GM18907 (cell line): ENCODE measurements around the gene FMNL2.
A peak's percentile ranks its signal among the peaks of the same experiment; 100 is the strongest.

Experiments
- ATAC-seq: cut with Tn5 transposase; IDR thresholded peaks from one replicate; pipeline ENCODE4 v1.9.1; 2021; ENCODE audit warnings: mild to moderate bottlenecking, moderate library complexity; ENCODE audit not compliant: unreplicated experiment

The FMNL2 gene

DNA sequence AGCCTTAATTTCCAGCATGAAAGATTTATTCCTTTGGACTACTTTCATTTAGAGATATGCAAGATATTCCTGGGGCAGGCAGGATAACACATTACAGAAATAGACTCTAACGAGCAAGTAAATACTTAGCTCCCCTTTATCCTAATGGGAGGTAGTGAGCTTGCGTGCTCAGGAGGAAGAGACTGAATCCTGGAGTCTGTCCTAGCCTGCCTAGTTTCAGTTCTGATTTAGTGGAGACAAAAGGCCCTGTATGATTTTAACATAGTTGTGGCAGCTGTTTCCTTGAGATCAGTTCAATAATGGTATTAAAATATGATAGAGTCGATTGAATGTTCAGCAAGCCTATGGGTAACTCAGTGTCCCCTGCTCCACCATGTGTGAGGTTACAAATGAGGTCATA, 109.5 kb downstream of the FMNL2 start:
- no peak for ATAC-seq

DNA sequence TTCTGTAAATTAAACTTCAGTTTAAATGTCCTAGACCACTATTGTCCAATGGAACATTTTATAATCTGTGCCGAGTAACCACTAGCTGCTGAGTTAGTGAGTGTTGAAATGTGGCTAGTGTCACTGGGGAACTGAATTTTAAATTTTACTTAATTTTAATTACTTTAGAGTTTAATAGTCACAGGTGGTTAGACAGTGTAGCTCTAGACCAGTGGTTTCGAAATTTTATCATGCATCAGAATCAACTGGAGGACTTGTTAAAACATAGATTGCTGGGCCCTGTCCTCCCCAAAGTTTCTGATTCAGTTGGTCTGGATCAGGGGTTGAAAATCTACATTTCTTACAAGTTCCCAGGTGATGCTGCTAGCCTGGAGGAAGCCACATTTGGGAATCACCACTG, 110.4 kb downstream of the FMNL2 start:
- no peak for ATAC-seq

DNA sequence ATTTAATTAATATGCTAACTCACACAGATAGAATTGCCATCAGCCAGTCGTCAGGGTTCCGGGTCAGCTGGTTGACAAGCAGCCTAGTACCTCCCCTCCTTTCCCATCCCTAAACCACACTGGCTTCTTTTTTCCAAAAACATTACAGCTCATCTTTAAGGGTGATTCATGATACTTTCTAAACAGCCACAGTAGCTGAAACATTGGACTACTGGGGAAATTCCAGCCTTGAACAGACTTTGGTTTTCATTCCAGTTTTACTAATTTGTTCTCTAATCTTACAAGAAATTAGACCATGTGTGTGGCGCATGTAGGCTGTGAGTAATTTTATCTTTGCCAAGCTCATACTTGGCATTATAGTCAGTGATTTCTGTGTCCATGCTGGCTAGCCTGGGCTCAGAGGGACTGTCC, 110.8 kb downstream of the FMNL2 start:
- peak; percentile 61 for ATAC-seq

DNA sequence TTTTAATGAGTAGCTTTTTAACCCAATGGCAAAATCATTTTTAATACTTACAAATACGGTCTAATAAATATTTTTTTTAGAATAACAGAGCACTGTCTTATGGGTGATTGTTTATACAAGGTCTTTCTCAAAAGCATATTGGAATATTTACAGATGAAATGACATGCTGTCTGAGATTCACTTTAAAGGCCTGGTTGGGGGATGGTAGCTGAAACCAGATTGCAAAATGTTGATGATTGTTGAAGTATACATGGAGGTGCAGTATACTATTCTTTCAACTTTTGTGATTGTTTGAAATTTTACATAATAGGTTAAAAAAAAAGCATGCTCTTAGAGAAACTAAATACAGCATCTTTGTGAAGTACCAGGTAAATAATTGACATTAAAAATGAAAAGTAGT, 111.2 kb downstream of the FMNL2 start:
- ATAC-seq: no peak

GRCh38 chr2:152447897-152448296, 112.9 kb downstream of the FMNL2 start:
- ATAC-seq: no peak

GRCh38 chr2:152448606-152449005, 113.6 kb downstream of the FMNL2 start:
- no peak for ATAC-seq

GRCh38 chr2:152449578-152449977, 114.6 kb downstream of the FMNL2 start:
- no peak for ATAC-seq

DNA sequence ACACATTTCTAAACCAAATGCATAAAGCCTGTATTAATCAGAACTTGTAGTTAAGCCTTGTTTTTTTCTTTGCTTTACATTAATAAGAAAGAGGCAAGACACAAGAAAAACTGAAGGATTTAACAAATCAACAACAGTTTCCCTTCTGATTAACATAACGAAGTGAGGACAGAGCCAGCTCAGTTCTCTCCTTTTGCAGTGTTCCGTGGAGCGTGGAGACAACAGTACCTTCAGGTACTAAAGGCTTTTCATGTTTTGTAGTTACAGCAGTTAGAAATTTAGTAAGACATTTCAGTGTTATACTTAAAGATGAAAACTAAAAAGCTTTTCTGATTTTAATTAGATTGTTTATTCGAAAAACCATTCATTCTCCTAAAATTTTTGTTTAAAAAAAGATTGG, 115.2 kb downstream of the FMNL2 start:
- ATAC-seq: no peak

GRCh38 chr2:152452256-152452973, 117.4 kb downstream of the FMNL2 start:
- ATAC-seq: no peak

GRCh38 chr2:152453129-152453911, 118.3 kb downstream of the FMNL2 start:
- no peak for ATAC-seq

GRCh38 chr2:152454371-152454770, 119.4 kb downstream of the FMNL2 start:
- ATAC-seq: no peak

DNA sequence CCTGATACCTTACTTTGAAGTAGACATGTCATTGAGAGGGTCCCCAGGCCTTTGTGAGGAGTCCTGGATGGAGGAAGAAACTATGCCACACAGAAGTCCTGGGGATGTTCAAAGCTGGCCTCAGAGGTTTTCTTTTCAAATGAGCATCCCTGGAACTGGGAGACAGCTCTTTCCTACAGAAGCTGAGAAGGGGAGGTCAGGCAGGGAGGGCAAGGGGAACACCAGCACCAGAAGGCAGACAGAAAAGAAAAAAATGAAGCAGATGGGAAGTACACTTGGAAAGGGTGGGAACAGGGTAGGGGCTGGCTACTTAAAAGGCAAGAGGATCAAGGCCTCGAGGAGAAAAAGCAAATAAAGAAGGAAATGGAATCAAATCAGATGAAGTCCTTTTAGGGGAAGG, 120.0 kb downstream of the FMNL2 start:
- ATAC-seq: no peak

- no peak for ATAC-seq
Measured at GRCh38 chr2:152455738-152456137, 120.8 kb downstream of the FMNL2 start.

DNA sequence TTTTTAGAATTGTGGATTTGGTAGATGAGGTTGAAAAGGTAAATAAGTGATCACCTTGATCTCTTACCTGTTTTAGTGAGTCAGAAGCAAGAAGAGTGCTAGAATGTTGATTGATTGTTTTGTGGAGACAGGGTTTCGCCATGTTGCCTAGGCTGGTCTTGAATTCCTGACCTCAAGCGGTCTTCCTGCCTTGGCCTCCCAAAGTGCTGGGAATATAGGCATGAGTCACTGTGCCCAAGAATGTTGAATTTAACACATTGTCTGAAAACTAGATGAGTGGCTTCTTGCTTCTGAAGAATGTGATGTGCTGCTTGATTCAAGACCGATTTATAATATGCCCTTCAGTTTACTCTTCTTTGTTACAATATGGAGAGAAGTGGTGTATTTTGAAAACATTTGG, 121.3 kb downstream of the FMNL2 start:
- no peak for ATAC-seq

DNA sequence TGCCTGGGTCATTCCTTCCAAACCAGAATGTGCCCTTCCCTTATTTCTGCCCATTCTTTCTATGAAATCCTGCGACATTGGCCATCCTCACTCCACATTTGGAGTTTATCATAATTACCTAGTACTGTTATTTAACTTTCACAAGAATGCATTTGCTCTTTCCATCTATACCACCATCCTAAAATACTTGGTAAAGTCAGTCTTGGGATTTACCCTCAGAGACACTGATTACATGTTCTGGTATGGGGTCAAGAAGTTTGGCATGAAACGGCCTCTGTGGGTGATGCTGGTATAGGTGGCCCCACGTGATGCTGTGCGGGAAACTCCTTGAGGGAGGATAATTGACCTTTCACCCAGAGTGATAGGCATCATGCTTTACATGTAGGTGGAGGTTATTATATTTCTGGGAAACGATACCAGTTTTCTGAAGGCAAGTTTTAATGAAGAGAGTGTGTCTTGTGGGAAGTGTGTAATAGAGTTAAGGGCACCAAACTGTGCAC, 123.5 kb downstream of the FMNL2 start:
- ATAC-seq: no peak

- ATAC-seq: no peak
Measured at GRCh38 chr2:152459091-152459490, 124.1 kb downstream of the FMNL2 start.

DNA sequence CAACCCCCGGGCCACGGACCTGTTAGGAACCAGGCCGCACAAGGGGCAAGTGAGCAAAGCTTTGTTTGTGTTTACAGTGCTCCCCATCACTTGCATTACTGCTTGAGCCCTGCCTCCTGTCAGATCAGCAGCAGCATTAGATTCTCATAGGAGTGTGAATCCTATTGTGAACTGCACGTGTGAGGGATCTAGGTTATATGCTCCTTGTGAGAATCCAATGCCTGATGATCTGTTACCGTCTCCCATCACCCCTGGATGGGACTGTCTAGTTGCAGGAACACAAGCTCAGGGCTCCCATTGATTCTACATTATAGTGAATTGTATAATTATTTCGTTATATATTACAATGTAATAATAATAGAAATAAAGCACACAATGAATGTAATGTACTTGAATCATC, 125.6 kb downstream of the FMNL2 start:
- no peak for ATAC-seq

DNA sequence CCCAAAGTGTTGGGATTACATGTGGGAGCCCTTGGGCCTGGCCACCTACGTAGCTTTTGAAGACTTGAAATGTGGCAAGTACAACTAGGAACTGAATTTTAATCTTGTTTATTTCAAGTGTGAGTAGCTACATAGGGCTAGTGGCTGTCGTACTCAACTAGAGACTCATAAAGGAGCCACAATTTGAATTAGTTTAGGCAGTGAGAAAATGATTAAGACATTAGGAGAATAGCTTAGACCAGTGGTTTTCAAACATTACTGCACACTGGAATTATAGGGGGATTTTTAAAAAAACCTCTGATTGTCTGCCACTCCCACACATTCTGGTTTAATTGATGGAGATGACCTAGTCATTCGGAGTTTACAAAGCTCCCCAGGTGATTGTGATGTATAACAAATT, 127.1 kb downstream of the FMNL2 start:
- ATAC-seq: no peak

DNA sequence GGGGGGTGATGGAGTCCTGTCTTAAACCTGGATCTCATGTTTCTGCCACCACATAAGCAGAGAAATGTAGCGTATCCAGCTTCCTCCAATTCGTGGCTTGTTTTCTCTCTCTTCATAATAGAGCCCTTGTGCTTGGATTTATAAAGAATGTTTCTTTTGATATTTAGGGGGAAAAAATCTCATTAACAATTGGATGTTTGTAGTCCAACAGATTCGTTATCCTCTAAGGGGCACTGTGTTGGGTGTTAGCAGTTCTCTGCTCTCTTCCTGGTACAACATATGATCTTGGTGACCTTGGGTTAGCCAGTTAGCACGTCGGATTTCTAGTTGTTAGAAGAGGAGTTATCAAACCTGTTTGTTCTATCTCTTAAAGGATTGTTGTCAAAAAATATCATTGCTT, 127.8 kb downstream of the FMNL2 start:
- no peak for ATAC-seq

GRCh38 chr2:152464851-152465470, 130.0 kb downstream of the FMNL2 start:
- no peak for ATAC-seq

DNA sequence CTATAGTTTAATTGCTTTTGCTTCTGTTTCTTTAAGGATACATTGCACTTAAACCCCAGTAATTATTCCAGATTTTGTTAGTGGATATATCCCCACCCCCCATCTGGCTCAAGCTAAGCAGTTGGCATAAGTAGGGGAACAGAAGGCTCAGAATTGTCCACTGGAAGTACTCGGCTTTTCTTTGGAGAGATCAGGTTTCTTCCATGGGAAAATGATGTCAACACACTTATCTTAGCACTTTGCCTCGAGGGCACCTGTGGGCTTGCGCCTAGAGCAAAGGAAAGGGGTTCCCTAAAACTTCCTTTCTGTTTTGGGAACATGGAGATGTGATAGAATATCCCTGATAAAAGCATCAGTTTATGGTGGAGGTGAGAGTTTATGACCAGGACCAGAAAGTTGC, 130.6 kb downstream of the FMNL2 start:
- ATAC-seq: no peak

DNA sequence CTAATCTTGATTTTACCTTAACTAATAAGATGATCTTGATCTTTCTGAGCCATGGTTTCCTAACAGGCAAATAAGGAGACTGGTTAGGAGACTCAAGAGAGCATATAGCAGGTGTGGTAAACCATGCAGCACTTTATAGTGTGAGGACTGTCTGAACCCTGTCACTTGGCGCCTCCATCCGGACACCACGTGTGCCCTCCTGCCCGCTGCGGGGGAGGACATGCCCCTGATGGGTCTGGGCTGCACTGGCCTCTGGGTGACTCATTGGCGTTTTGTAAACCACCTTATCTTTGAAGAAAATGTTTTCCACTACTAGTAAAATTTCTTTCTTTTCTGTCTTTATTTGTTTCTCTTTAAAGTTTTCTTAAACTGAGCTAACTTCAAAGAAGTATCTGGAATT, 131.1 kb downstream of the FMNL2 start:
- peak; percentile 49 for ATAC-seq
